ENCODE data around the gene HOXA10. TPM values are rescaled to one million over a fixed set of nuclear protein-coding genes. Genes with fewer than 3 reads are reported as not detected.

HOXA10 gene
- total and polyA plus RNA-seq, 2 donors (not counting 1 experiment from before 2014, with no cell fraction given) = 0.17 to 1.00 TPM

GRCh38 chr7:27145165-27145913 lies 28.8 kb downstream of the HOXA10 start:
- no peak for TF ChIP-seq EZH2 (IDR thresholded peaks at IDR 0.05; ENCODE audit: low read length, missing control alignments)
- peaks cover 93% of the 10 kb centered on the region for H3K79me2 ChIP-seq (ENCODE audit: control insufficient read depth, insufficient read depth, low read length)
- H3K4me3 ChIP-seq (replicated peaks in 1 of 4; ENCODE audit: control extremely low read depth in 1 of 4, insufficient read depth in 1 of 4, low read depth in 3 of 4, low read length in 4 of 4) = peak overlapping the region; percentile 41 to 61 (median 52)
- H3K4me2 ChIP-seq (ENCODE audit: extremely low read depth, insufficient read depth, low read length) = peak overlapping the region; percentile 99
- peaks cover 26% of the 10 kb centered on the region for H3K4me1 ChIP-seq (ENCODE audit: control insufficient read depth, extremely low read depth, insufficient read depth, low read length)
- DNase-seq (ENCODE audit: low read depth in 2 of 2) = peak in 1 of 2 donors; percentile 61
- H3K36me3 ChIP-seq (ENCODE audit: control insufficient read depth, insufficient read depth, low read length) = peaks cover 2% of the 10 kb centered on the region
- peak overlapping the region; percentile 70 for H3K9ac ChIP-seq (ENCODE audit: insufficient read depth, low read length)
- no peaks in the 10 kb centered on the region for H3K27me3 ChIP-seq (ENCODE audit: control insufficient read depth, insufficient read depth, low read length)
- no peak overlapping the region for H2AFZ ChIP-seq (ENCODE audit: low read length)
- H4K20me1 ChIP-seq (ENCODE audit: control insufficient read depth, extremely low read depth, insufficient read depth, low read length) = no peaks in the 10 kb centered on the region
- H3K27ac ChIP-seq (ENCODE audit: insufficient read depth, low read length) = peak overlapping the region; percentile 98
- H3K9me3 ChIP-seq (ENCODE audit: control insufficient read depth, insufficient read depth, low read depth, low read length) = no peaks in the 10 kb centered on the region

DNA sequence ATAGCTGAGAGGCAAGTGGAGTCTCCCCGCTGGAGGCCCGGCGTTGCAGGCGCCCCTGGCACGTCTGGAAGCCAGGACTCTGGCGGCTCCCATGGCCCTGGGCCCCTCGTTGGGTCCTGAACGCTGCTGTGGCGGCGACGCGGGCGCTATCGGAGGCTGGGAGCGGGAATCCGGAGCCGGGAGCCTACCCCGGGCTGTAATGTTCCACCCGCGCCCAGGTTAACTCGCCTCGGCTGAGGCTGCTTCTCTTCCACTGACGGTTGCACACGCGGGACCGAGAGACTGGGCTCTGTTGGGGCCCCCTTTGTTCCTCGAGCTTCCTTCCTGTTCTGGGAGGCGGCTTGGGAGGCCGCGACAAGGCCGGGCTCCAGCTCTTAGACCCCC lies 29.3 kb downstream of the HOXA10 start:
- no peak for TF ChIP-seq EZH2 (IDR thresholded peaks at IDR 0.05; ENCODE audit: low read length, missing control alignments)
- TF ChIP-seq, protein P1, sequence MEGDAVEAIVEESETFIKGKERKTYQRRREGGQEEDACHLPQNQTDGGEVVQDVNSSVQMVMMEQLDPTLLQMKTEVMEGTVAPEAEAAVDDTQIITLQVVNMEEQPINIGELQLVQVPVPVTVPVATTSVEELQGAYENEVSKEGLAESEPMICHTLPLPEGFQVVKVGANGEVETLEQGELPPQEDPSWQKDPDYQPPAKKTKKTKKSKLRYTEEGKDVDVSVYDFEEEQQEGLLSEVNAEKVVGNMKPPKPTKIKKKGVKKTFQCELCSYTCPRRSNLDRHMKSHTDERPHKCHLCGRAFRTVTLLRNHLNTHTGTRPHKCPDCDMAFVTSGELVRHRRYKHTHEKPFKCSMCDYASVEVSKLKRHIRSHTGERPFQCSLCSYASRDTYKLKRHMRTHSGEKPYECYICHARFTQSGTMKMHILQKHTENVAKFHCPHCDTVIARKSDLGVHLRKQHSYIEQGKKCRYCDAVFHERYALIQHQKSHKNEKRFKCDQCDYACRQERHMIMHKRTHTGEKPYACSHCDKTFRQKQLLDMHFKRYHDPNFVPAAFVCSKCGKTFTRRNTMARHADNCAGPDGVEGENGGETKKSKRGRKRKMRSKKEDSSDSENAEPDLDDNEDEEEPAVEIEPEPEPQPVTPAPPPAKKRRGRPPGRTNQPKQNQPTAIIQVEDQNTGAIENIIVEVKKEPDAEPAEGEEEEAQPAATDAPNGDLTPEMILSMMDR (conservative IDR thresholded peaks at IDR 0.05 in 1 of 2, IDR thresholded peaks at IDR 0.05 in 1 of 2; ENCODE audit: low read depth in 1 of 2, low read length in 2 of 2) = no peak
- Histone ChIP-seq H3K4me3 (replicated peaks in 1 of 4; ENCODE audit: control extremely low read depth in 1 of 4, insufficient read depth in 1 of 4, low read depth in 3 of 4, low read length in 4 of 4) (peak overlapping the region; percentile 41 to 61 (median 48)), H2AFZ (ENCODE audit: low read length) (no peak overlapping the region), H3K36me3 (ENCODE audit: control insufficient read depth, insufficient read depth, low read length) (peaks cover 2% of the 10 kb centered on the region), H3K9me3 (ENCODE audit: control insufficient read depth, insufficient read depth, low read depth, low read length) (no peaks in the 10 kb centered on the region), H3K4me1 (ENCODE audit: control insufficient read depth, extremely low read depth, insufficient read depth, low read length) (peaks cover 28% of the 10 kb centered on the region), H4K20me1 (ENCODE audit: control insufficient read depth, extremely low read depth, insufficient read depth, low read length) (no peaks in the 10 kb centered on the region), H3K79me2 (ENCODE audit: control insufficient read depth, insufficient read depth, low read length) (peaks cover 93% of the 10 kb centered on the region), H3K4me2 (ENCODE audit: extremely low read depth, insufficient read depth, low read length) (peak overlapping the region; percentile 99), H3K27ac (ENCODE audit: insufficient read depth, low read length) (peak overlapping the region; percentile 98), H3K9ac (ENCODE audit: insufficient read depth, low read length) (peak overlapping the region; percentile 70), H3K27me3 (ENCODE audit: control insufficient read depth, insufficient read depth, low read length) (no peaks in the 10 kb centered on the region)
- no peak for DNase-seq (ENCODE audit: low read depth in 2 of 2)

DNA sequence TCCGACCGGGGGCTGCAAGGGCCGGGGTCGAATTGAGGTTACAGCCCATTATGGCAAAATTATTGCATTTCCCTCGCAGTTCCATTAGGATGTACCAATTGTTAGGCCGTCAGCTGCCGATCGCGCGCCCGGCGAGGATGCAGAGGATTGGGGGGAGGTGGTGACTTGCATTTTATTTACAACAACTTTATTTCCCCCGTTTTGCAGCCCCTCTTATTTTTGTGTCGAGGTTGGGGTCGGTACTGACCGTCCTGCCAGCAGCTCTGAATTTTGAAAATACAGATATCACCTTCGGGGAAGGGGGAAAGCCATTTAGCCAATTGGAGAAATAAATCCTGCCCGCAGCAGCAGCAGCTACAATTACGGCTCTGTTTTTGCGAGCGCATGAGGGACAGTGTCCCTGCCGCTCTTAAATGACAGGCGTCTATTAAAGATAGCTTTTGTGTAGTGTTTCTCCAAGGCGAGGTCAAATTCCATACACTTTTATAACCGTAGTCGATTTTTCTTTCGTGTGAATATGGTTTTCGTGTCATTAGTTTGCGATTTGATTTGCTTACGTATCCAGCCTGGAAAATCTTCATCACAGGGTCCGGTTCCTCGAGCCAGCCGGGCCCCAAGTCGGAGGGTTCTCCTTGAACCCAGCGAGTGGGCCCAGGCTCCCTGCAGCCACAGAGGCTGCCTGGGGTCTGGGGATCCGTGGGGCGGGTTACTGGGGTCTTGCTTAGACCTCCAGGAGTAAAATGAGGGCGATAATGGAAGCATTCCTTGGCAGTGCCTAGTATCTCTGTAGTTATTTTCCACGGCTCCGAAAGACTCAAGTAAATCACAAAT lies 30.0 kb downstream of the HOXA10 start:
- peaks cover 2% of the 10 kb centered on the region for H3K36me3 ChIP-seq (ENCODE audit: control insufficient read depth, insufficient read depth, low read length)
- peak overlapping the region; percentile 99 for H3K4me2 ChIP-seq (ENCODE audit: extremely low read depth, insufficient read depth, low read length)

More for the DNA sequence above, 30.0 kb downstream of the HOXA10 start:
- Histone ChIP-seq H2AFZ (ENCODE audit: low read length) (peak overlapping the region; percentile 2), H3K9me3 (ENCODE audit: control insufficient read depth, insufficient read depth, low read depth, low read length) (no peaks in the 10 kb centered on the region), H3K79me2 (ENCODE audit: control insufficient read depth, insufficient read depth, low read length) (peaks cover 94% of the 10 kb centered on the region), H3K9ac (ENCODE audit: insufficient read depth, low read length) (peak overlapping the region; percentile 70), H3K4me1 (ENCODE audit: control insufficient read depth, extremely low read depth, insufficient read depth, low read length) (peaks cover 28% of the 10 kb centered on the region), H3K27me3 (ENCODE audit: control insufficient read depth, insufficient read depth, low read length) (no peaks in the 10 kb centered on the region), H3K4me3 (replicated peaks in 1 of 4; ENCODE audit: control extremely low read depth in 1 of 4, insufficient read depth in 1 of 4, low read depth in 3 of 4, low read length in 4 of 4) (peak overlapping the region; percentile 41 to 61 (median 48)), H4K20me1 (ENCODE audit: control insufficient read depth, extremely low read depth, insufficient read depth, low read length) (no peaks in the 10 kb centered on the region), H3K27ac (ENCODE audit: insufficient read depth, low read length) (peak overlapping the region; percentile 98)
- TF ChIP-seq, protein P1 (conservative IDR thresholded peaks at IDR 0.05 in 1 of 2, IDR thresholded peaks at IDR 0.05 in 1 of 2; ENCODE audit: low read depth in 1 of 2, low read length in 2 of 2) = no peak
- peak in 1 of 2 donors; percentile 76 for DNase-seq (ENCODE audit: low read depth in 2 of 2)
